Dendritic cell treated with granulocyte-macrophage colony-stimulating factor and Interleukin-4, amounts not matched to agents 40 ng/mL and 50 ng/mL, for 4 days (primary cell): ENCODE data around the gene HAAO.

Experiments used
- H3K27ac Mint-ChIP-seq: one replicate; pipeline ENCODE4 v1.8.0; 2022; ENCODE audit warnings: mild to moderate bottlenecking, mixed read lengths
- H3K27me3 Mint-ChIP-seq: one replicate; pipeline ENCODE4 v1.8.0; 2022; ENCODE audit warnings: mild to moderate bottlenecking, mixed read lengths
- H3K36me3 Mint-ChIP-seq: one replicate; pipeline ENCODE4 v1.8.0; 2022; ENCODE audit warnings: low read depth, mixed read lengths
- H3K4me1 Mint-ChIP-seq: one replicate; pipeline ENCODE4 v1.8.0; 2022; ENCODE audit warnings: low read depth, mixed read lengths
- H3K4me3 Mint-ChIP-seq: one replicate; pipeline ENCODE4 v1.8.0; 2022; ENCODE audit warnings: mild to moderate bottlenecking, moderate library complexity, mixed read lengths
- H3K9me3 Mint-ChIP-seq: one replicate; pipeline ENCODE4 v1.8.0; 2022; ENCODE audit warnings: mixed read lengths
- intact Hi-C: fragments of 100-400 bp; cut with micrococcal nuclease; formaldehyde crosslinking; loops from one replicate; pipeline ENCODE4 v1.15.0; 2022

The HAAO gene

DNA sequence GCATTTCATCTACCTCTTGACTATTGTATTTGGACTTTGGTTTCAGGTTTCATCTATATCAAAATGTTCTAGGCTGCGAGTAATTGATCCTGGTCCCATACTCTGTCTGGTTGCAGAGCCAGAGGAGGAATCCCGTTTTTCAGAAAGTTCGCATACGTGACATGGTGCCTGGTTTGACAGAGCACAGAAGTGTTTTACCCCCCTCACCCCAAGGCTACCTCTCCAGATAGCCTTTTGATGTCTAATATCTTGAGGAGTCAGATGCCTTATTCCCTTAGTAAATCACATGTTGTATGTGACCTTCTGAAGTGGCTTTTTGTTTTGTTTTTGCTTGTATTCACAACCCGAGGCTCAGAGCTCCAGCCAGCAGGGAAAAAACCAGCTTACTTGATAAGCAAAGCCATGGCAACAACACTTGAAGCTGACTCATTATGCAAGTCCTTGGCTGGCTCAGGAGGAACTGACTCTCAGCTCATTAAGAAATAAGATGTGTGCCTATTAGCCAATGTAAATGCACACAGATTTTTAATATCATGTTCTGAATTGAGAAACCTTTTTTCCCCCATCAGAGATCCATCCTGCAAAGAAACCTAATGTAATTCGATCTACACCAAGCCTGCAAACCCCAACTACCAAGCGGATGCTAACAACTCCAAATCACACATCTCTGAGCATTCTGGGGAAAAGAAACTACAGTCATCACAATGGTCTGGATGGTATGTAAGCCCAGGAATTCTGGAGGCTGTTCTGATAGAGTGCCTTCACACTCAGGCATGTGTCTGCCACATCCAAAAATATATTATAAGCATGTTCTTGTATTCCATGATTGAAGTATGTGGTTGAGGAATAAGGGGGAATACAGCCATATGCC lies 69.8 kb downstream of the HAAO start:
- Mint-ChIP-seq H3K4me1 (peaks cover 34% of the 10 kb centered on the region), H3K27me3 (no peaks in the 10 kb centered on the region), H3K9me3 (no peaks in the 10 kb centered on the region), H3K4me3 (no peak overlapping the region), H3K36me3 (no peaks in the 10 kb centered on the region), H3K27ac (peak overlapping the region; percentile 61)
- intact Hi-C loops = loop anchor here (1.0 kb wide), 1 partner anchor 30 kb away; no protein-coding TSS in a partner anchor

DNA sequence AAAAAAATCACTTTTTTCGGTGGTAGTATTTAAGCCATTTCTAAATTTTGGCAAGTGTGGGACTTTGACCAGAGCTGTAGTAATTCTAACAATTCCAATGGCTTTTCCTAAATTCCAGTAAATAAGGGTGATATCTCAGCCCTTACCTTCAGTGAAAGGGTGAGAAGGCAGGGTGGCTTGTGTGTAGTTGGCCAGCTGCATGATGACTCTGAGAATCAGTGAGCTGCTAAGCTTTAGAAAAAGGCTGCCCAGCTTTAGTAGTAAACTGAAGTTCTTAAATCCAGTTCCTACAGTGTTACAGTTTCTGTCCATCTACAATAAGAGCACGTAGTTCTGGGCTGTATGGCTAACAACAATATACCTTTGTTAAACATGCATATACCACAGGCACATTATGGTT lies 70.5 kb downstream of the HAAO start:
- peaks cover 34% of the 10 kb centered on the region for H3K4me1 Mint-ChIP-seq
- no peak overlapping the region for H3K4me3 Mint-ChIP-seq
- peak overlapping the region; percentile 61 for H3K27ac Mint-ChIP-seq
- no peaks in the 10 kb centered on the region for H3K9me3 Mint-ChIP-seq
- H3K27me3 Mint-ChIP-seq = no peaks in the 10 kb centered on the region
- intact Hi-C loops = loop anchor here (1.0 kb wide), 1 partner anchor 30 kb away; no protein-coding TSS in a partner anchor
- H3K36me3 Mint-ChIP-seq = no peaks in the 10 kb centered on the region
